ENCODE data around the gene CKM.

DNA sequence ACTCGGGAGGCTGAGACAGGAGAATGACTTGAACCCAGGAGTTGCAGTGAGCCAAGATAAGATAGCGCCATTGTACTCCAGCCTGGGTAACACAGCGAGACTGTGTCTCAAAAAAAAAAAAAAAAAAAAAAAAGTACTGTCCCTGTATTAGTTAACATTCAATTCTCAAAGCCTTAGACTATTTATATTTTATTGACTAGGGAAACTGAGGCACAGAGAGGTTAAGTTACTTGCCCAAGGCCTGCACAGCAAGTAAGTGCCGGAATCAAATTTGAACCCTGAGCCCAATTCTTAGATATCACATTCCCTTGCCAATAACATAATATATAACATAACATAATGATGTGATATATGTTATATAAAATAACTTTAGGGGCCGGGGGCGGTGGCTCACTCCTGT, 17.0 kb upstream of the CKM start:
- TF ChIP-seq, protein P1, sequence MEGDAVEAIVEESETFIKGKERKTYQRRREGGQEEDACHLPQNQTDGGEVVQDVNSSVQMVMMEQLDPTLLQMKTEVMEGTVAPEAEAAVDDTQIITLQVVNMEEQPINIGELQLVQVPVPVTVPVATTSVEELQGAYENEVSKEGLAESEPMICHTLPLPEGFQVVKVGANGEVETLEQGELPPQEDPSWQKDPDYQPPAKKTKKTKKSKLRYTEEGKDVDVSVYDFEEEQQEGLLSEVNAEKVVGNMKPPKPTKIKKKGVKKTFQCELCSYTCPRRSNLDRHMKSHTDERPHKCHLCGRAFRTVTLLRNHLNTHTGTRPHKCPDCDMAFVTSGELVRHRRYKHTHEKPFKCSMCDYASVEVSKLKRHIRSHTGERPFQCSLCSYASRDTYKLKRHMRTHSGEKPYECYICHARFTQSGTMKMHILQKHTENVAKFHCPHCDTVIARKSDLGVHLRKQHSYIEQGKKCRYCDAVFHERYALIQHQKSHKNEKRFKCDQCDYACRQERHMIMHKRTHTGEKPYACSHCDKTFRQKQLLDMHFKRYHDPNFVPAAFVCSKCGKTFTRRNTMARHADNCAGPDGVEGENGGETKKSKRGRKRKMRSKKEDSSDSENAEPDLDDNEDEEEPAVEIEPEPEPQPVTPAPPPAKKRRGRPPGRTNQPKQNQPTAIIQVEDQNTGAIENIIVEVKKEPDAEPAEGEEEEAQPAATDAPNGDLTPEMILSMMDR (IDR thresholded peaks at IDR 0.05): no peak
- TF ChIP-seq POLR2AphosphoS5 (IDR thresholded peaks at IDR 0.05): no peak
